HEK293 (cell line): ENCODE results near the gene PCDHGC5.

ENCODE experiments used
- AEBP2 ChIP-seq: fragments of 450-650 bp; formaldehyde crosslinking; IDR thresholded peaks from 2 replicates; pipeline ENCODE4 v1.5.1; 2016; ENCODE audit warnings: missing biosample characterization, missing genetic modification characterization, borderline replicate concordance
- GFI1B ChIP-seq: fragments of 450-650 bp; formaldehyde crosslinking; IDR thresholded peaks from 2 replicates; pipeline ENCODE4 v1.5.1; 2016; ENCODE audit warnings: missing biosample characterization, missing genetic modification characterization
- OVOL3 ChIP-seq: fragments of 450-650 bp; formaldehyde crosslinking; IDR thresholded peaks from 2 replicates; pipeline ENCODE4 v1.5.1; 2016; ENCODE audit warnings: missing biosample characterization, missing genetic modification characterization
- PRDM10 ChIP-seq: fragments of 450-650 bp; formaldehyde crosslinking; IDR thresholded peaks from 2 replicates; pipeline ENCODE4 v1.5.1; 2016; ENCODE audit warnings: missing biosample characterization, missing genetic modification characterization
- ZBTB17 ChIP-seq: fragments of 450-650 bp; formaldehyde crosslinking; IDR thresholded peaks from 2 replicates; pipeline ENCODE4 v1.5.1; 2016; ENCODE audit warnings: missing biosample characterization, missing genetic modification characterization
- ZNF155 ChIP-seq: fragments of 450-650 bp; formaldehyde crosslinking; IDR thresholded peaks from 2 replicates; pipeline ENCODE4 v1.5.1; 2016; ENCODE audit warnings: missing biosample characterization, missing genetic modification characterization
- ZNF24 ChIP-seq: fragments of 450-650 bp; formaldehyde crosslinking; IDR thresholded peaks from 2 replicates; pipeline ENCODE4 v1.5.1; 2016; ENCODE audit warnings: missing biosample characterization, missing genetic modification characterization
- ZNF266 ChIP-seq: fragments of 450-650 bp; formaldehyde crosslinking; IDR thresholded peaks from 2 replicates; pipeline ENCODE4 v1.5.1; 2016; ENCODE audit warnings: missing biosample characterization, missing genetic modification characterization, low read depth
- ZNF324 ChIP-seq: fragments of 450-650 bp; formaldehyde crosslinking; IDR thresholded peaks from 2 replicates; pipeline ENCODE4 v1.5.1; 2016; ENCODE audit warnings: missing biosample characterization, missing genetic modification characterization
- ZNF398 ChIP-seq: fragments of 450-650 bp; formaldehyde crosslinking; IDR thresholded peaks from 2 replicates; pipeline ENCODE4 v1.5.1; 2017; ENCODE audit warnings: missing biosample characterization, missing genetic modification characterization
- ZNF404 ChIP-seq: fragments of 450-650 bp; formaldehyde crosslinking; IDR thresholded peaks from 2 replicates; pipeline ENCODE4 v1.5.1; 2017; ENCODE audit warnings: missing biosample characterization, missing genetic modification characterization
- ZNF501 ChIP-seq: fragments of 450-650 bp; formaldehyde crosslinking; IDR thresholded peaks from 2 replicates; pipeline ENCODE4 v1.5.1; 2016; ENCODE audit warnings: missing biosample characterization, missing genetic modification characterization
- ZNF530 ChIP-seq: fragments of 450-650 bp; formaldehyde crosslinking; IDR thresholded peaks from 2 replicates; pipeline ENCODE4 v1.5.1; 2016; ENCODE audit warnings: low read depth, missing biosample characterization, missing genetic modification characterization
- ZNF580 ChIP-seq: fragments of 450-650 bp; formaldehyde crosslinking; IDR thresholded peaks from 2 replicates; pipeline ENCODE4 v1.5.1; 2016; ENCODE audit warnings: missing biosample characterization, missing genetic modification characterization
- ZNF624 ChIP-seq: fragments of 450-650 bp; formaldehyde crosslinking; IDR thresholded peaks from 2 replicates; pipeline ENCODE4 v1.5.1; 2017; ENCODE audit warnings: missing biosample characterization, missing genetic modification characterization
- ZNF670 ChIP-seq: fragments of 450-650 bp; formaldehyde crosslinking; IDR thresholded peaks from 2 replicates; pipeline ENCODE4 v1.5.1; 2016; ENCODE audit warnings: missing biosample characterization, missing genetic modification characterization, low read depth
- ZNF776 ChIP-seq: fragments of 450-650 bp; formaldehyde crosslinking; IDR thresholded peaks from 2 replicates; pipeline ENCODE4 v1.5.0; 2017; ENCODE audit warnings: missing biosample characterization, missing genetic modification characterization, borderline replicate concordance
- ZNF777 ChIP-seq: fragments of 450-650 bp; formaldehyde crosslinking; IDR thresholded peaks from 2 replicates; pipeline ENCODE4 v1.5.1; 2017; ENCODE audit warnings: missing biosample characterization, missing genetic modification characterization, borderline replicate concordance
- ZNF837 ChIP-seq: fragments of 450-650 bp; formaldehyde crosslinking; IDR thresholded peaks from 2 replicates; pipeline ENCODE4 v1.5.1; 2016; ENCODE audit warnings: missing biosample characterization, missing genetic modification characterization
- TF ChIP-seq, protein P1 (sequence below): fragments of 450-650 bp; formaldehyde crosslinking; IDR thresholded peaks from 2 replicates; pipeline ENCODE4 v1.5.1; 2017; ENCODE audit warnings: missing biosample characterization, missing genetic modification characterization
- TF ChIP-seq, protein P2 (sequence below): fragments of 450-650 bp; formaldehyde crosslinking; IDR thresholded peaks from 2 replicates; pipeline ENCODE4 v1.5.1; 2016; ENCODE audit warnings: missing biosample characterization, missing genetic modification characterization, low read depth
- TF ChIP-seq, protein P3 (sequence below): fragments of 450-650 bp; formaldehyde crosslinking; IDR thresholded peaks from 2 replicates; pipeline ENCODE4 v1.5.1; 2017; ENCODE audit warnings: missing biosample characterization, mild to moderate bottlenecking, missing genetic modification characterization, moderate library complexity
- TF ChIP-seq, protein P4 (sequence below): fragments of 450-650 bp; formaldehyde crosslinking; IDR thresholded peaks from 2 replicates; pipeline ENCODE4 v1.5.1; 2016; ENCODE audit warnings: missing biosample characterization, missing genetic modification characterization
- TF ChIP-seq, protein P5 (sequence below): fragments of 450-650 bp; formaldehyde crosslinking; IDR thresholded peaks from 2 replicates; pipeline ENCODE4 v1.5.1; 2016; ENCODE audit warnings: missing biosample characterization, missing genetic modification characterization

The PCDHGC5 gene

GRCh38 chr5:141521244-141521781 lies 32.4 kb downstream of the PCDHGC5 start (continued):
- TF ChIP-seq ZNF398 (tag by site-specific recombination): peak; percentile 47; the same call in 1 of the 2 replicates
- no peak for TF ChIP-seq GFI1B
- TF ChIP-seq ZNF624 (tag by site-specific recombination): no peak
- TF ChIP-seq, protein P1, sequence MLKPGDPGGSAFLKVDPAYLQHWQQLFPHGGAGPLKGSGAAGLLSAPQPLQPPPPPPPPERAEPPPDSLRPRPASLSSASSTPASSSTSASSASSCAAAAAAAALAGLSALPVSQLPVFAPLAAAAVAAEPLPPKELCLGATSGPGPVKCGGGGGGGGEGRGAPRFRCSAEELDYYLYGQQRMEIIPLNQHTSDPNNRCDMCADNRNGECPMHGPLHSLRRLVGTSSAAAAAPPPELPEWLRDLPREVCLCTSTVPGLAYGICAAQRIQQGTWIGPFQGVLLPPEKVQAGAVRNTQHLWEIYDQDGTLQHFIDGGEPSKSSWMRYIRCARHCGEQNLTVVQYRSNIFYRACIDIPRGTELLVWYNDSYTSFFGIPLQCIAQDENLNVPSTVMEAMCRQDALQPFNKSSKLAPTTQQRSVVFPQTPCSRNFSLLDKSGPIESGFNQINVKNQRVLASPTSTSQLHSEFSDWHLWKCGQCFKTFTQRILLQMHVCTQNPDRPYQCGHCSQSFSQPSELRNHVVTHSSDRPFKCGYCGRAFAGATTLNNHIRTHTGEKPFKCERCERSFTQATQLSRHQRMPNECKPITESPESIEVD (tag by site-specific recombination): no peak
- TF ChIP-seq, protein P2, sequence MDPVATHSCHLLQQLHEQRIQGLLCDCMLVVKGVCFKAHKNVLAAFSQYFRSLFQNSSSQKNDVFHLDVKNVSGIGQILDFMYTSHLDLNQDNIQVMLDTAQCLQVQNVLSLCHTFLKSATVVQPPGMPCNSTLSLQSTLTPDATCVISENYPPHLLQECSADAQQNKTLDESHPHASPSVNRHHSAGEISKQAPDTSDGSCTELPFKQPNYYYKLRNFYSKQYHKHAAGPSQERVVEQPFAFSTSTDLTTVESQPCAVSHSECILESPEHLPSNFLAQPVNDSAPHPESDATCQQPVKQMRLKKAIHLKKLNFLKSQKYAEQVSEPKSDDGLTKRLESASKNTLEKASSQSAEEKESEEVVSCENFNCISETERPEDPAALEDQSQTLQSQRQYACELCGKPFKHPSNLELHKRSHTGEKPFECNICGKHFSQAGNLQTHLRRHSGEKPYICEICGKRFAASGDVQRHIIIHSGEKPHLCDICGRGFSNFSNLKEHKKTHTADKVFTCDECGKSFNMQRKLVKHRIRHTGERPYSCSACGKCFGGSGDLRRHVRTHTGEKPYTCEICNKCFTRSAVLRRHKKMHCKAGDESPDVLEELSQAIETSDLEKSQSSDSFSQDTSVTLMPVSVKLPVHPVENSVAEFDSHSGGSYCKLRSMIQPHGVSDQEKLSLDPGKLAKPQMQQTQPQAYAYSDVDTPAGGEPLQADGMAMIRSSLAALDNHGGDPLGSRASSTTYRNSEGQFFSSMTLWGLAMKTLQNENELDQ: no peak
- TF ChIP-seq ZNF501 (tag by site-specific recombination): no peak
- TF ChIP-seq, protein P3, sequence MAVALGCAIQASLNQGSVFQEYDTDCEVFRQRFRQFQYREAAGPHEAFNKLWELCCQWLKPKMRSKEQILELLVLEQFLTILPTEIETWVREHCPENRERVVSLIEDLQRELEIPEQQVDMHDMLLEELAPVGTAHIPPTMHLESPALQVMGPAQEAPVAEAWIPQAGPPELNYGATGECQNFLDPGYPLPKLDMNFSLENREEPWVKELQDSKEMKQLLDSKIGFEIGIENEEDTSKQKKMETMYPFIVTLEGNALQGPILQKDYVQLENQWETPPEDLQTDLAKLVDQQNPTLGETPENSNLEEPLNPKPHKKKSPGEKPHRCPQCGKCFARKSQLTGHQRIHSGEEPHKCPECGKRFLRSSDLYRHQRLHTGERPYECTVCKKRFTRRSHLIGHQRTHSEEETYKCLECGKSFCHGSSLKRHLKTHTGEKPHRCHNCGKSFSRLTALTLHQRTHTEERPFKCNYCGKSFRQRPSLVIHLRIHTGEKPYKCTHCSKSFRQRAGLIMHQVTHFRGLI (tag by site-specific recombination): no peak
- TF ChIP-seq ZNF837 (tag by site-specific recombination): no peak
- no peak for TF ChIP-seq ZNF670 (tag by site-specific recombination)
- no peak for TF ChIP-seq ZNF580
- no peak for TF ChIP-seq ZNF777 (tag by site-specific recombination)
- TF ChIP-seq ZNF324: 0 out of 2 replicates have a peak, but pooled peaks have one; percentile 22
- no peak for TF ChIP-seq OVOL3 (tag by site-specific recombination)
- no peak for TF ChIP-seq ZNF155 (tag by site-specific recombination)
- no peak for TF ChIP-seq ZNF530 (tag by site-specific recombination)
- TF ChIP-seq, protein P4, sequence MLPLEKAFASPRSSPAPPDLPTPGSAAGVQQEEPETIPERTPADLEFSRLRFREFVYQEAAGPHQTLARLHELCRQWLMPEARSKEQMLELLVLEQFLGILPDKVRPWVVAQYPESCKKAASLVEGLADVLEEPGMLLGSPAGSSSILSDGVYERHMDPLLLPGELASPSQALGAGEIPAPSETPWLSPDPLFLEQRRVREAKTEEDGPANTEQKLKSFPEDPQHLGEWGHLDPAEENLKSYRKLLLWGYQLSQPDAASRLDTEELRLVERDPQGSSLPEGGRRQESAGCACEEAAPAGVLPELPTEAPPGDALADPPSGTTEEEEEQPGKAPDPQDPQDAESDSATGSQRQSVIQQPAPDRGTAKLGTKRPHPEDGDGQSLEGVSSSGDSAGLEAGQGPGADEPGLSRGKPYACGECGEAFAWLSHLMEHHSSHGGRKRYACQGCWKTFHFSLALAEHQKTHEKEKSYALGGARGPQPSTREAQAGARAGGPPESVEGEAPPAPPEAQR: no peak
- peak; percentile 80 for TF ChIP-seq PRDM10 (tag by site-specific recombination)
- TF ChIP-seq ZNF266 (tag by site-specific recombination): no peak
- TF ChIP-seq, protein P5, sequence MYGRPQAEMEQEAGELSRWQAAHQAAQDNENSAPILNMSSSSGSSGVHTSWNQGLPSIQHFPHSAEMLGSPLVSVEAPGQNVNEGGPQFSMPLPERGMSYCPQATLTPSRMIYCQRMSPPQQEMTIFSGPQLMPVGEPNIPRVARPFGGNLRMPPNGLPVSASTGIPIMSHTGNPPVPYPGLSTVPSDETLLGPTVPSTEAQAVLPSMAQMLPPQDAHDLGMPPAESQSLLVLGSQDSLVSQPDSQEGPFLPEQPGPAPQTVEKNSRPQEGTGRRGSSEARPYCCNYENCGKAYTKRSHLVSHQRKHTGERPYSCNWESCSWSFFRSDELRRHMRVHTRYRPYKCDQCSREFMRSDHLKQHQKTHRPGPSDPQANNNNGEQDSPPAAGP (tag by site-specific recombination): peak; percentile 96
- TF ChIP-seq AEBP2: no peak
- TF ChIP-seq ZNF24: peak; percentile 92
- TF ChIP-seq ZNF404: no peak
- TF ChIP-seq ZBTB17 (tag by site-specific recombination): 0 out of 2 replicates have a peak, but pooled peaks have one; percentile 24
- no peak for TF ChIP-seq ZNF776 (tag by site-specific recombination)
